ENCODE results near the gene KIF25. TPM values are rescaled to one million over a fixed set of nuclear protein-coding genes. Genes with fewer than 3 reads are reported as not detected.

KIF25 gene
- total and polyA plus RNA-seq, 11 donors, result 0.11 to 0.29 (median 0.16) TPM; not detected in 5

DNA sequence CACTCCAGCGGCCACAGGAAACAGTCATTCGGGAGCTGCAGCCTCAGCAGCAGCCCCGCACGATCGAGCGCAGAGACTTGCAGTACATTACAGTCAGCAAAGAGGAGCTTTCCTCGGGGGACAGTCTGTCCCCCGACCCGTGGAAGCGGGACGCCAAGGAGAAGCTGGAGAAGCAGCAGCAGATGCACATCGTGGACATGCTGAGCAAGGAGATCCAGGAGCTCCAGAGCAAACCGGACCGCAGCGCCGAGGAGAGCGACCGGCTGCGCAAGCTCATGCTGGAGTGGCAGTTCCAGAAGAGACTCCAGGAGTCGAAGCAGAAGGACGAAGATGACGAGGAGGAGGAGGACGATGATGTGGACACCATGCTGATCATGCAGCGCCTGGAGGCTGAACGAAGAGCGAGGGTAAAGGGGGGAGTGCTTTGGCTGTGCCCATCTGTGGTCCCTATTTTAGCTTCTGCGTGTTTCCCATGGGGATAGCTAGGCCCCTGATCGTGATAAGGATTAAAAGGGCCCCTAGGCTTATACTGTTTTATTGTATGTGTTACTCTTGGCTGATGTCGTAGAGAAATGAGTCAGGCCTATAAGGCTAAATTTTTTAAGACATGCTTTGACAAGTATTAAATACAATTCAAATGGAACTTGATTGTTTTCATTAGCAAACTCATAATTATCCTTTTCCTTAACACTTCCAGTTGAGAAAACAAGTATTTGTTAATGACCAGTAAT lies 45.5 kb upstream of the KIF25 start:
- Histone ChIP-seq H3K4me1 (peaks cover 0 to 22% (median 1%) of the 10 kb centered on the region in 12 donors), H3K4me3 (no peak overlapping the region), H3K27ac (no peak overlapping the region), H3K9me3 (no peaks in the 10 kb centered on the region), H3K36me3 (peaks cover 0 to 99% (median 57%) of the 10 kb centered on the region in 9 donors), H3K27me3 (no peaks in the 10 kb centered on the region)
- ATAC-seq (no peak), DNase-seq (no peak)
- WGBS, 4 donors, result 79 to 95% (median 91%) methylated on average over 26 to 29 of the region's 29 CpGs
- TF ChIP-seq, protein P1, sequence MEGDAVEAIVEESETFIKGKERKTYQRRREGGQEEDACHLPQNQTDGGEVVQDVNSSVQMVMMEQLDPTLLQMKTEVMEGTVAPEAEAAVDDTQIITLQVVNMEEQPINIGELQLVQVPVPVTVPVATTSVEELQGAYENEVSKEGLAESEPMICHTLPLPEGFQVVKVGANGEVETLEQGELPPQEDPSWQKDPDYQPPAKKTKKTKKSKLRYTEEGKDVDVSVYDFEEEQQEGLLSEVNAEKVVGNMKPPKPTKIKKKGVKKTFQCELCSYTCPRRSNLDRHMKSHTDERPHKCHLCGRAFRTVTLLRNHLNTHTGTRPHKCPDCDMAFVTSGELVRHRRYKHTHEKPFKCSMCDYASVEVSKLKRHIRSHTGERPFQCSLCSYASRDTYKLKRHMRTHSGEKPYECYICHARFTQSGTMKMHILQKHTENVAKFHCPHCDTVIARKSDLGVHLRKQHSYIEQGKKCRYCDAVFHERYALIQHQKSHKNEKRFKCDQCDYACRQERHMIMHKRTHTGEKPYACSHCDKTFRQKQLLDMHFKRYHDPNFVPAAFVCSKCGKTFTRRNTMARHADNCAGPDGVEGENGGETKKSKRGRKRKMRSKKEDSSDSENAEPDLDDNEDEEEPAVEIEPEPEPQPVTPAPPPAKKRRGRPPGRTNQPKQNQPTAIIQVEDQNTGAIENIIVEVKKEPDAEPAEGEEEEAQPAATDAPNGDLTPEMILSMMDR (IDR thresholded peaks at IDR 0.05), result no peak
- TF ChIP-seq POLR2A (IDR thresholded peaks at IDR 0.05), result no peak
- intact Hi-C loops (cut with DNase I), result no loop called here

DNA sequence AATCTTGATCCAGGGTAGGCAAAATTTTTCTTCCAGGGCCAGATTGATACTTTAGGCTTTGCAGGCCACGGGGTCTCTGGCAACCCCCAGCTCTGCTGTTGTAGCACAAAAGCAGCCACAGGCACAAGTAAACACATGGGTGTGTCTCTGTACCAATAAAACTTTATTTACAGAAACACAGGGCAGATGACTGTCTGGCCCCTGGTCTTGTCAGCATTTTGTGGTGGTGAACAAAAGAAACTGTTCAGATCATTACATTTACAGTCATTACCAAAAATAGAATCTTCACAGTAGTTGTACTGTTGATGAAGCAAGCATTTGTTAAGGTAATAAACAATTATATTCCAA lies 45.0 kb upstream of the KIF25 start:
- DNase-seq, result no peak
- H3K27ac ChIP-seq, result no peak overlapping the region
- H3K4me3 ChIP-seq, result no peak overlapping the region
- H3K4me1 ChIP-seq, result peaks cover 0 to 28% (median 6%) of the 10 kb centered on the region in 12 donors
- H3K36me3 ChIP-seq, result peaks cover 0 to 97% (median 55%) of the 10 kb centered on the region in 9 donors
- ATAC-seq, result no peak
- WGBS, 4 donors, result 69 to 84% (median 82%) methylated on average over 1 of the region's 1 CpG
- H3K27me3 ChIP-seq, result no peaks in the 10 kb centered on the region
- no peak for TF ChIP-seq POLR2A (IDR thresholded peaks at IDR 0.05)
- intact Hi-C loops (cut with DNase I), result no loop called here
- H3K9me3 ChIP-seq, result no peaks in the 10 kb centered on the region

DNA sequence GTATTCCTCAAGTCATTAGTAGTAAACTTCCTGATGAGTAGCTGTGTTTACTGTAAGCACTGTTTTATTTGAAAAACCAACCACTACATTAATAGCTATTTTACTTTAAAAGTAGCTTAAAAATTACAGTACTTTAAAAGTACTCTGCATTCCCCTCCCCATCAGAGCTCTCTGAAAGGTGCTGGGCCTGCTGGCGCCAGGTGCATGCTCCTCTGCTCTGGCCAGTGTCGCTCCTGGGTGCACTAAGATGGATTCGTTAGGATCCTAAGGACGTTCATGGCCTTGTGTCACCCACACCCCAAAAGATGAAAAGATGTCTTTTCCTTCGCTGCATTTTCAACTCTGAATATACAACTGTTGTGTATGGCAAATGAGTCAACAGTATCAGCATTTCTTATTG lies 43.9 kb upstream of the KIF25 start:
- Histone ChIP-seq H3K27me3 (no peaks in the 10 kb centered on the region), H3K4me1 (peaks cover 0 to 36% (median 7%) of the 10 kb centered on the region in 12 donors), H3K27ac (peak overlapping the region in 1 of 12 donors; percentile 0), H3K4me3 (no peak overlapping the region), H3K36me3 (peaks cover 0 to 95% (median 45%) of the 10 kb centered on the region in 9 donors), H3K9me3 (no peaks in the 10 kb centered on the region)
- intact Hi-C loops (cut with DNase I), result no loop called here
- no peak for DNase-seq
- TF ChIP-seq, protein P1 (IDR thresholded peaks at IDR 0.05), result no peak
- TF ChIP-seq POLR2A (IDR thresholded peaks at IDR 0.05), result no peak
- ATAC-seq, result no peak
- 77 to 83% (median 79%) methylated on average over 5 of the region's 5 CpGs for WGBS, 4 donors

DNA sequence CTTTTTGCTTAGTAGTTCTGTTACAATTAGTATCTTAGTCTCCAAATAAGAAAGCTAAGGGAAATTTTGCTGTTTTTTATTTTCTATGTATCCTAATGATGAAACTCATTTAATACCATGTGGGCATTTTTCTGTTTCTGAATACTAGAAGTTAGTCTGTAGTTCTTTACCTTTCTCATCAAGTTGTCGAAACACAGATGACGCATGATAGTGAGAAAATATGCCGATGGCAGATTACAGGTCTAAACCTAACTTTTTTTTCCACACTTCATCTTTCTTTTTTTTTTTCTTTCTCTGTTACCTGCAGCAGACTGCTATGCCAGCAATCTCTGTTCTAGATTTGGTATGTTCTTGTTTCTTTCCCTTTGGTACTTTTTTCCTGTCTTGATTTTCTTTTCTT lies 43.3 kb upstream of the KIF25 start:
- DNase-seq, result no peak
- H3K4me1 ChIP-seq, result peaks cover 0 to 40% (median 7%) of the 10 kb centered on the region in 12 donors
- no peak for ATAC-seq
- no peaks in the 10 kb centered on the region for H3K9me3 ChIP-seq
- intact Hi-C loops (cut with DNase I), result no loop called here
- TF ChIP-seq, protein P1 (IDR thresholded peaks at IDR 0.05), result no peak
- TF ChIP-seq POLR2A (IDR thresholded peaks at IDR 0.05), result no peak
- 69 to 84% (median 79%) methylated on average over 3 of the region's 3 CpGs for WGBS, 4 donors
- no peak overlapping the region for H3K4me3 ChIP-seq
- H3K36me3 ChIP-seq, result peaks cover 0 to 89% (median 39%) of the 10 kb centered on the region in 9 donors
- no peak overlapping the region for H3K27ac ChIP-seq
- no peaks in the 10 kb centered on the region for H3K27me3 ChIP-seq

Data from heart left ventricle (tissue), 16 donors.